HCT116 (cell line): ENCODE measurements around the gene GPRIN1.

ENCODE experiments used
- CEBPB ChIP-seq: IDR thresholded peaks from 2 replicates; pipeline ENCODE4 v1.6.1; 2012; ENCODE audit warnings: low read depth
- CTCF ChIP-seq, 3 experiments: fragments of 200-600 bp in 1 of 3; sonication (generic) in 1 of 3; IDR thresholded peaks in 2 of 3; conservative IDR thresholded peaks in 1 of 3; 2 replicates each; pipeline ENCODE4 v1.5.1; 2012 to 2017; ENCODE audit warnings: low read depth in 2 of 3, low read length in 2 of 3, antibody characterized with exemption in 1 of 3, borderline replicate concordance in 1 of 3, control low read depth in 1 of 3, mild to moderate bottlenecking in 1 of 3, mixed read lengths in 1 of 3, mixed run types in 1 of 3, moderate library complexity in 1 of 3; ENCODE audit not compliant: insufficient read depth in 1 of 3
- EZH2 ChIP-seq: fragments of 200-600 bp; sonication (generic); IDR thresholded peaks from 2 replicates; pipeline ENCODE4 v1.6.1; 2017; ENCODE audit warnings: antibody characterized with exemption, mixed run types
- FOSL1 ChIP-seq: IDR thresholded peaks from 2 replicates; pipeline ENCODE4 v1.6.1; 2012; ENCODE audit warnings: low read depth
- POLR2A ChIP-seq: IDR thresholded peaks from 2 replicates; pipeline ENCODE4 v1.7.0; 2011; ENCODE audit warnings: borderline replicate concordance; ENCODE audit not compliant: insufficient read depth, insufficient read length; ENCODE audit errors: extremely low read depth
- RAD21 ChIP-seq: IDR thresholded peaks from 2 replicates; pipeline ENCODE4 v1.6.1; 2012; ENCODE audit warnings: low read depth, mild to moderate bottlenecking
- REST ChIP-seq: IDR thresholded peaks from 2 replicates; pipeline ENCODE4 v1.6.1; 2012; ENCODE audit warnings: low read depth
- SIN3A ChIP-seq: IDR thresholded peaks from 2 replicates; pipeline ENCODE4 v1.6.1; 2012; ENCODE audit warnings: low read depth
- ZNF274 ChIP-seq: fragments of 200-500 bp; sonication (Bioruptor generic); IDR thresholded peaks from 2 replicates; pipeline ENCODE4 v1.6.1; 2014; ENCODE audit warnings: mild to moderate bottlenecking, low read depth, low read length, inconsistent platforms

GRCh38 chr5:176659512-176659839 is 49.5 kb upstream of the GPRIN1 start:
- TF ChIP-seq FOSL1 (no peak), CTCF (IDR thresholded peaks at IDR 0.05 in 2 of 3, conservative IDR thresholded peaks at IDR 0.05 in 1 of 3; ENCODE audit: borderline replicate concordance in 1 of 3, insufficient read depth in 1 of 3, low read depth in 2 of 3, low read length in 2 of 3) (no peak), POLR2A (no peak), SIN3A (no peak), EZH2 (no peak), REST (no peak), ZNF274 (no peak), RAD21 (no peak), CEBPB (no peak)
